Neural cell (in vitro differentiated cells): ENCODE data around the gene SUSD3. TPM values are rescaled to one million over a fixed set of nuclear protein-coding genes. Genes with fewer than 3 reads are reported as not detected.

ENCODE experiments used
- H2AFZ ChIP-seq: fragments of 200-600, 300-800 bp; sonication (generic), shearing (Covaris generic); 2 replicates; pipeline ENCODE4 v1.6.0; 2014; ENCODE audit warnings: low read depth, mild to moderate bottlenecking, antibody characterized with exemption, low read length, moderate library complexity
- H3F3A ChIP-seq: fragments of 200-600 bp; shearing (Covaris generic); 2 replicates; pipeline ENCODE4 v1.6.1; 2016; ENCODE audit warnings: mild to moderate bottlenecking, moderate library complexity, mixed read lengths, antibody characterized with exemption, low read length; ENCODE audit not compliant: insufficient read depth, poor library complexity, severe bottlenecking
- H3K27ac ChIP-seq: fragments of 200-600, 300-800 bp; sonication (generic), shearing (Covaris generic); 2 replicates; pipeline ENCODE4 v1.5.1; 2014; ENCODE audit warnings: mild to moderate bottlenecking, low read length, moderate library complexity
- H3K27me3 ChIP-seq: fragments of 300-800, 200-600 bp; sonication (generic), shearing (Covaris generic); 2 replicates; pipeline ENCODE4 v1.6.0; 2014; ENCODE audit warnings: mild to moderate bottlenecking, low read depth, low read length, moderate library complexity; ENCODE audit not compliant: insufficient read depth
- H3K36me3 ChIP-seq: fragments of 300-800, 200-600 bp; sonication (generic), shearing (Covaris generic); 2 replicates; pipeline ENCODE4 v1.5.1; 2014; ENCODE audit warnings: mild to moderate bottlenecking, antibody characterized with exemption, low read length, moderate library complexity; ENCODE audit not compliant: insufficient read depth
- H3K4me2 ChIP-seq: fragments of 300-800, 200-600 bp; sonication (generic), shearing (Covaris generic); 2 replicates; pipeline ENCODE4 v1.6.0; 2014; ENCODE audit warnings: mild to moderate bottlenecking, low read length
- H3K4me3 ChIP-seq: fragments of 300-800, 200-600 bp; sonication (generic), shearing (Covaris generic); 2 replicates; pipeline ENCODE4 v1.5.1; 2014; ENCODE audit warnings: mild to moderate bottlenecking, low read length, moderate library complexity
- H3K79me2 ChIP-seq: fragments of 200-600 bp; shearing (Covaris generic); replicated peaks from 2 replicates; pipeline ENCODE4 v1.6.0; 2014; ENCODE audit warnings: mild to moderate bottlenecking, low read length, moderate library complexity; ENCODE audit not compliant: insufficient read depth
- H3K9ac ChIP-seq: fragments of 300-800, 200-600 bp; sonication (generic), shearing (Covaris generic); 2 replicates; pipeline ENCODE4 v1.6.1; 2016; ENCODE audit warnings: mild to moderate bottlenecking, low read length, mixed read lengths
- H3K9me2 ChIP-seq: fragments of 200-600 bp; shearing (Covaris generic); 2 replicates; pipeline ENCODE4 v1.6.1; 2016; ENCODE audit warnings: mild to moderate bottlenecking, low read length, mixed read lengths; ENCODE audit not compliant: insufficient read depth
- H3K9me3 ChIP-seq: fragments of 200-600, 300-800 bp; sonication (generic), shearing (Covaris generic); 2 replicates; pipeline ENCODE4 v1.6.1; 2016; ENCODE audit warnings: mild to moderate bottlenecking, mixed run types, low read length, moderate library complexity, mixed read lengths
- H4K20me1 ChIP-seq: fragments of 200-600 bp; shearing (Covaris generic); 2 replicates; pipeline ENCODE4 v1.6.1; 2016; ENCODE audit warnings: mild to moderate bottlenecking, mixed run types; ENCODE audit not compliant: insufficient read depth
- CTCF ChIP-seq: fragments of 450-650 bp; IDR thresholded peaks from 2 replicates; pipeline ENCODE4 v1.5.1; 2014; ENCODE audit warnings: antibody characterized with exemption, mild to moderate bottlenecking, moderate library complexity; ENCODE audit not compliant: poor library complexity, severe bottlenecking
- EP300 ChIP-seq: fragments of 450-650 bp; conservative IDR thresholded peaks from 2 replicates; pipeline ENCODE4 v1.6.1; 2014; ENCODE audit warnings: antibody characterized with exemption, mild to moderate bottlenecking, moderate library complexity; ENCODE audit not compliant: poor library complexity, severe bottlenecking
- EZH2 ChIP-seq: fragments of 200-600, 300-800 bp; shearing (Covaris generic), sonication (generic); IDR thresholded peaks from 2 replicates; pipeline ENCODE4 v1.6.1; 2014; ENCODE audit warnings: antibody characterized with exemption, low read length, borderline replicate concordance, mild to moderate bottlenecking; ENCODE audit not compliant: insufficient read depth, poor library complexity, severe bottlenecking
- MXI1 ChIP-seq: fragments of 450-650 bp; conservative IDR thresholded peaks from 2 replicates; pipeline ENCODE4 v1.6.1; 2014; ENCODE audit warnings: antibody characterized with exemption, mild to moderate bottlenecking; ENCODE audit not compliant: poor library complexity, severe bottlenecking
- POLR2AphosphoS5 ChIP-seq: IDR thresholded peaks from 2 replicates; pipeline ENCODE4 v1.6.1; 2012
- RAD21 ChIP-seq: fragments of 450-650 bp; conservative IDR thresholded peaks from 2 replicates; pipeline ENCODE4 v1.6.1; 2014; ENCODE audit warnings: antibody characterized with exemption, mild to moderate bottlenecking, moderate library complexity
- REST ChIP-seq: IDR thresholded peaks from 2 replicates; pipeline ENCODE4 v1.6.1; 2012; ENCODE audit warnings: borderline replicate concordance
- SMC3 ChIP-seq: fragments of 450-650 bp; conservative IDR thresholded peaks from 2 replicates; pipeline ENCODE4 v1.6.1; 2014; ENCODE audit warnings: antibody characterized with exemption, mild to moderate bottlenecking, moderate library complexity; ENCODE audit not compliant: poor library complexity
- TAF1 ChIP-seq: IDR thresholded peaks from 2 replicates; pipeline ENCODE4 v1.6.1; 2012; ENCODE audit warnings: low read depth
- polyA plus RNA-seq: library from polyadenylated mRNA; depleted of rRNA; stranded (reverse); fragments of >200 nt; gene quantifications from 2 replicates; pipeline ENCODE4 v1.2.3, GENCODE V29; 2014

The SUSD3 gene
- polyA plus RNA-seq, 1 donor from 2014 or later, result not detected

GRCh38 chr9:93010056-93010455, 48.4 kb upstream of the SUSD3 start:
- Histone ChIP-seq H3K4me2 (no peak overlapping the region), H3K27me3 (no peaks in the 10 kb centered on the region), H3K27ac (no peak overlapping the region), H2AFZ (no peak overlapping the region), H3K9ac (no peak overlapping the region), H3K9me2 (no peaks in the 10 kb centered on the region), H3K36me3 (no peaks in the 10 kb centered on the region), H4K20me1 (no peaks in the 10 kb centered on the region), H3K79me2 (no peaks in the 10 kb centered on the region), H3K4me3 (no peak overlapping the region), H3K9me3 (no peaks in the 10 kb centered on the region), H3F3A (no peaks in the 10 kb centered on the region)
- no peak for TF ChIP-seq MXI1
- TF ChIP-seq EZH2, result no peak
- no peak for TF ChIP-seq TAF1
- TF ChIP-seq POLR2AphosphoS5, result no peak
- TF ChIP-seq RAD21, result no peak
- TF ChIP-seq EP300, result no peak
- no peak for TF ChIP-seq SMC3
- no peak for TF ChIP-seq CTCF

- no peaks in the 10 kb centered on the region for H3K36me3 ChIP-seq
Observed at GRCh38 chr9:93010704-93011103, 47.8 kb upstream of the SUSD3 start.

More at GRCh38 chr9:93010704-93011103, 47.8 kb upstream of the SUSD3 start:
- Histone ChIP-seq H3K4me3 (no peak overlapping the region), H3K79me2 (no peaks in the 10 kb centered on the region), H3K27me3 (no peaks in the 10 kb centered on the region), H3K9me3 (no peaks in the 10 kb centered on the region), H3K9me2 (no peaks in the 10 kb centered on the region), H3F3A (no peaks in the 10 kb centered on the region), H3K9ac (no peak overlapping the region), H3K4me2 (no peak overlapping the region), H4K20me1 (no peaks in the 10 kb centered on the region), H2AFZ (no peak overlapping the region), H3K27ac (no peak overlapping the region)
- TF ChIP-seq RAD21, result no peak
- TF ChIP-seq MXI1, result no peak
- no peak for TF ChIP-seq REST
- no peak for TF ChIP-seq SMC3
- TF ChIP-seq TAF1, result no peak
- no peak for TF ChIP-seq POLR2AphosphoS5
- TF ChIP-seq EZH2, result no peak
- TF ChIP-seq EP300, result no peak
- no peak for TF ChIP-seq CTCF
